HepG2 (cell line): ENCODE results near the gene MLC1. TPM values are rescaled to one million over a fixed set of nuclear protein-coding genes. Genes with fewer than 3 reads are reported as not detected.

Experiments used
- DNMT3B ChIP-seq: conservative IDR thresholded peaks from 2 replicates; pipeline ENCODE4 v1.6.1; 2016; ENCODE audit warnings: missing biosample characterization, control low read depth
- HOXA5 ChIP-seq: sonication (generic); formaldehyde crosslinking; IDR thresholded peaks from 2 replicates; pipeline ENCODE4 v1.4.0; 2020; ENCODE audit warnings: missing genetic modification reagents
- NFKBIZ ChIP-seq: IDR thresholded peaks from 2 replicates; pipeline ENCODE4 v1.6.1; 2018; ENCODE audit warnings: missing genetic modification reagents, missing compliant biosample characterization
- SETDB1 ChIP-seq: sonication (generic); formaldehyde crosslinking; IDR thresholded peaks from 2 replicates; pipeline ENCODE4 v1.5.1; 2020; ENCODE audit warnings: missing genetic modification reagents, mild to moderate bottlenecking, borderline replicate concordance
- STAT5B ChIP-seq: sonication (generic); formaldehyde crosslinking; IDR thresholded peaks from 2 replicates; pipeline ENCODE4 v1.4.0; 2020; ENCODE audit warnings: missing genetic modification reagents
- ZFP1 ChIP-seq: IDR thresholded peaks from 2 replicates; pipeline ENCODE4 v1.6.1; 2016
- ZMYM3 ChIP-seq: sonication (generic); formaldehyde crosslinking; IDR thresholded peaks from 2 replicates; pipeline ENCODE4 v1.5.1; 2020; ENCODE audit warnings: mild to moderate bottlenecking, missing genetic modification reagents
- ZNF20 ChIP-seq: sonication (generic); formaldehyde crosslinking; IDR thresholded peaks from 2 replicates; pipeline ENCODE4 v1.4.0; 2020; ENCODE audit warnings: mild to moderate bottlenecking, moderate library complexity, missing genetic modification reagents
- ZNF205 ChIP-seq: IDR thresholded peaks from 2 replicates; pipeline ENCODE4 v1.6.1; 2018; ENCODE audit warnings: missing biosample characterization, missing genetic modification reagents
- ZNF615 ChIP-seq: sonication (generic); formaldehyde crosslinking; IDR thresholded peaks from 2 replicates; pipeline ENCODE4 v1.5.0; 2020; ENCODE audit warnings: mild to moderate bottlenecking, missing genetic modification reagents, borderline replicate concordance
- ZNF703 ChIP-seq: sonication (generic); formaldehyde crosslinking; IDR thresholded peaks from 2 replicates; pipeline ENCODE4 v1.5.1; 2020; ENCODE audit warnings: missing genetic modification reagents, mild to moderate bottlenecking, moderate library complexity, borderline replicate concordance
- ZNF850 ChIP-seq: sonication (generic); formaldehyde crosslinking; conservative IDR thresholded peaks from 2 replicates; pipeline ENCODE4 v1.9.0; 2021; ENCODE audit warnings: mild to moderate bottlenecking, missing genetic modification reagents
- polyA plus RNA-seq, 8 experiments: library from polyadenylated mRNA; depleted of rRNA in 3 of 8; stranded (reverse) in 7 of 8; unstranded in 1 of 8; fragments of >200 nt; fragmentation: Illumina TruSeq in 4 of 8; extraction: Trizol in 4 of 8; gene quantifications; 2 replicates each; pipeline versions ENCODE4 v1.2.1 to v1.2.3, GENCODE V29; 2011 to 2016; ENCODE audit warnings: low read depth in 4 of 8, missing spikeins in 1 of 8, mixed read lengths in 1 of 8; ENCODE audit not compliant: insufficient read depth in 1 of 8
- total RNA-seq, 5 experiments: library from RNA; depleted of rRNA; stranded (reverse); fragments of >200 nt; fragmentation: Illumina TruSeq; extraction: Trizol; gene quantifications; 2 replicates each; pipeline ENCODE4 v1.2.3, GENCODE V29; 2016; ENCODE audit warnings: low read depth in 1 of 5
- TF ChIP-seq, protein P1 (sequence below): sonication (generic); formaldehyde crosslinking; IDR thresholded peaks from 2 replicates; pipeline ENCODE4 v1.4.0; 2020; ENCODE audit warnings: missing genetic modification reagents
- TF ChIP-seq, protein P2 (sequence below): IDR thresholded peaks from 2 replicates; pipeline ENCODE4 v1.6.1; 2016; ENCODE audit warnings: control low read depth
- TF ChIP-seq, protein P3 (sequence below): sonication (generic); formaldehyde crosslinking; IDR thresholded peaks from 2 replicates; pipeline ENCODE4 v1.5.0; 2020; ENCODE audit warnings: mild to moderate bottlenecking, missing genetic modification reagents, borderline replicate concordance
- TF ChIP-seq, protein P4 (sequence below): sonication (generic); formaldehyde crosslinking; IDR thresholded peaks from 2 replicates; pipeline ENCODE4 v1.5.0; 2020; ENCODE audit warnings: mild to moderate bottlenecking, low read depth, missing genetic modification reagents, borderline replicate concordance
- TF ChIP-seq, protein P5 (sequence below): sonication (generic); formaldehyde crosslinking; IDR thresholded peaks from 2 replicates; pipeline ENCODE4 v1.5.0; 2020; ENCODE audit warnings: mild to moderate bottlenecking, missing genetic modification reagents
- TF ChIP-seq, protein P6 (sequence below): sonication (generic); formaldehyde crosslinking; conservative IDR thresholded peaks from 2 replicates; pipeline ENCODE4 v1.4.0; 2020; ENCODE audit warnings: missing genetic modification reagents

Gene MLC1
- total and polyA plus RNA-seq, 2 of the 13 experiments (the other 11 are each of a cell fraction or from before 2014, with no cell fraction given), result not detected

DNA sequence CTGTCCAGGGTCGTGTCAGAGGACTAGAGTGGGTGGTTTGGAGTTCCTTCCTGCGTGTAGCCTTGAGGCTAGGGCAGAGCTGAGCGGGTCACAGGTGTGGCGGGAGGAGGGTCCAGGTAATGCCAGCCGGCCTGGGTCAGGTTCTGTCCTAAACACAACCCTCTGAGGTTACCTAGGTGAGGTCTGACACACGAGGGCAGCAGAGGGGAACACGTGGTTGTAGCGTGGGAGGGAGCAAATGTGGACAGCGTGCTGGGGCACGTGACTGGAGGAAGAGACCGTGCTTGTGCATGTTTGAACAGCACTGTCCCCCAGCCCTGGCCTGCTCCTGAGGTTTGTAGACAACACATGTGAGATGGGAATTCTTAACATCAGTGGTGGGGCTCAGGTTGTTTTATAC lies 17.7 kb upstream of the MLC1 start (continued):
- TF ChIP-seq, protein P1, sequence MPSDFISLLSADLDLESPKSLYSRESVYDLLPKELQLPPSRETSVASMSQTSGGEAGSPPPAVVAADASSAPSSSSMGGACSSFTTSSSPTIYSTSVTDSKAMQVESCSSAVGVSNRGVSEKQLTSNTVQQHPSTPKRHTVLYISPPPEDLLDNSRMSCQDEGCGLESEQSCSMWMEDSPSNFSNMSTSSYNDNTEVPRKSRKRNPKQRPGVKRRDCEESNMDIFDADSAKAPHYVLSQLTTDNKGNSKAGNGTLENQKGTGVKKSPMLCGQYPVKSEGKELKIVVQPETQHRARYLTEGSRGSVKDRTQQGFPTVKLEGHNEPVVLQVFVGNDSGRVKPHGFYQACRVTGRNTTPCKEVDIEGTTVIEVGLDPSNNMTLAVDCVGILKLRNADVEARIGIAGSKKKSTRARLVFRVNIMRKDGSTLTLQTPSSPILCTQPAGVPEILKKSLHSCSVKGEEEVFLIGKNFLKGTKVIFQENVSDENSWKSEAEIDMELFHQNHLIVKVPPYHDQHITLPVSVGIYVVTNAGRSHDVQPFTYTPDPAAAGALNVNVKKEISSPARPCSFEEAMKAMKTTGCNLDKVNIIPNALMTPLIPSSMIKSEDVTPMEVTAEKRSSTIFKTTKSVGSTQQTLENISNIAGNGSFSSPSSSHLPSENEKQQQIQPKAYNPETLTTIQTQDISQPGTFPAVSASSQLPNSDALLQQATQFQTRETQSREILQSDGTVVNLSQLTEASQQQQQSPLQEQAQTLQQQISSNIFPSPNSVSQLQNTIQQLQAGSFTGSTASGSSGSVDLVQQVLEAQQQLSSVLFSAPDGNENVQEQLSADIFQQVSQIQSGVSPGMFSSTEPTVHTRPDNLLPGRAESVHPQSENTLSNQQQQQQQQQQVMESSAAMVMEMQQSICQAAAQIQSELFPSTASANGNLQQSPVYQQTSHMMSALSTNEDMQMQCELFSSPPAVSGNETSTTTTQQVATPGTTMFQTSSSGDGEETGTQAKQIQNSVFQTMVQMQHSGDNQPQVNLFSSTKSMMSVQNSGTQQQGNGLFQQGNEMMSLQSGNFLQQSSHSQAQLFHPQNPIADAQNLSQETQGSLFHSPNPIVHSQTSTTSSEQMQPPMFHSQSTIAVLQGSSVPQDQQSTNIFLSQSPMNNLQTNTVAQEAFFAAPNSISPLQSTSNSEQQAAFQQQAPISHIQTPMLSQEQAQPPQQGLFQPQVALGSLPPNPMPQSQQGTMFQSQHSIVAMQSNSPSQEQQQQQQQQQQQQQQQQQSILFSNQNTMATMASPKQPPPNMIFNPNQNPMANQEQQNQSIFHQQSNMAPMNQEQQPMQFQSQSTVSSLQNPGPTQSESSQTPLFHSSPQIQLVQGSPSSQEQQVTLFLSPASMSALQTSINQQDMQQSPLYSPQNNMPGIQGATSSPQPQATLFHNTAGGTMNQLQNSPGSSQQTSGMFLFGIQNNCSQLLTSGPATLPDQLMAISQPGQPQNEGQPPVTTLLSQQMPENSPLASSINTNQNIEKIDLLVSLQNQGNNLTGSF (CRISPR knock-in tag), result peak; percentile 71; the same call in 1 of the 2 replicates
- TF ChIP-seq, protein P2, sequence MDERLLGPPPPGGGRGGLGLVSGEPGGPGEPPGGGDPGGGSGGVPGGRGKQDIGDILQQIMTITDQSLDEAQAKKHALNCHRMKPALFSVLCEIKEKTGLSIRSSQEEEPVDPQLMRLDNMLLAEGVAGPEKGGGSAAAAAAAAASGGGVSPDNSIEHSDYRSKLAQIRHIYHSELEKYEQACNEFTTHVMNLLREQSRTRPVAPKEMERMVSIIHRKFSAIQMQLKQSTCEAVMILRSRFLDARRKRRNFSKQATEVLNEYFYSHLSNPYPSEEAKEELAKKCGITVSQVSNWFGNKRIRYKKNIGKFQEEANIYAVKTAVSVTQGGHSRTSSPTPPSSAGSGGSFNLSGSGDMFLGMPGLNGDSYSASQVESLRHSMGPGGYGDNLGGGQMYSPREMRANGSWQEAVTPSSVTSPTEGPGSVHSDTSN, result no peak
- TF ChIP-seq STAT5B (CRISPR knock-in tag), result no peak
- TF ChIP-seq ZNF703 (CRISPR knock-in tag), result peak; percentile 78; the same call in 1 of the 2 replicates
- 0 out of 2 replicates have a peak, but pooled peaks have one; percentile 69 for TF ChIP-seq HOXA5
- TF ChIP-seq, protein P3, sequence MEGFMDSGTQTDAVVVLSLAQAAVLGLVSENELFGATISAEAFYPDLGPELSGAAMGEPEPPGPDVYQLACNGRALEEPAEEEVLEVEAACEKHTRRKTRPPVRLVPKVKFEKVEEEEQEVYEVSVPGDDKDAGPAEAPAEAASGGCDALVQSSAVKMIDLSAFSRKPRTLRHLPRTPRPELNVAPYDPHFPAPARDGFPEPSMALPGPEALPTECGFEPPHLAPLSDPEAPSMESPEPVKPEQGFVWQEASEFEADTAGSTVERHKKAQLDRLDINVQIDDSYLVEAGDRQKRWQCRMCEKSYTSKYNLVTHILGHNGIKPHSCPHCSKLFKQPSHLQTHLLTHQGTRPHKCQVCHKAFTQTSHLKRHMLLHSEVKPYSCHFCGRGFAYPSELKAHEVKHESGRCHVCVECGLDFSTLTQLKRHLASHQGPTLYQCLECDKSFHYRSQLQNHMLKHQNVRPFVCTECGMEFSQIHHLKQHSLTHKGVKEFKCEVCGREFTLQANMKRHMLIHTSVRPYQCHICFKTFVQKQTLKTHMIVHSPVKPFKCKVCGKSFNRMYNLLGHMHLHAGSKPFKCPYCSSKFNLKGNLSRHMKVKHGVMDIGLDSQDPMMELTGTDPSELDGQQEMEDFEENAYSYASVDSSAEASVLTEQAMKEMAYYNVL, result no peak
- TF ChIP-seq, protein P4, sequence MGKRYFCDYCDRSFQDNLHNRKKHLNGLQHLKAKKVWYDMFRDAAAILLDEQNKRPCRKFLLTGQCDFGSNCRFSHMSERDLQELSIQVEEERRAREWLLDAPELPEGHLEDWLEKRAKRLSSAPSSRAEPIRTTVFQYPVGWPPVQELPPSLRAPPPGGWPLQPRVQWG (CRISPR knock-in tag), result no peak
- 0 out of 2 replicates have a peak, but pooled peaks have one; percentile 57 for TF ChIP-seq NFKBIZ (CRISPR knock-in tag)
- 0 out of 2 replicates have a peak, but pooled peaks have one; percentile 65 for TF ChIP-seq DNMT3B (CRISPR knock-in tag)
- no peak for TF ChIP-seq SETDB1
- TF ChIP-seq ZNF20 (CRISPR knock-in tag), result no peak
- TF ChIP-seq ZMYM3 (CRISPR knock-in tag), result no peak
- TF ChIP-seq, protein P5, sequence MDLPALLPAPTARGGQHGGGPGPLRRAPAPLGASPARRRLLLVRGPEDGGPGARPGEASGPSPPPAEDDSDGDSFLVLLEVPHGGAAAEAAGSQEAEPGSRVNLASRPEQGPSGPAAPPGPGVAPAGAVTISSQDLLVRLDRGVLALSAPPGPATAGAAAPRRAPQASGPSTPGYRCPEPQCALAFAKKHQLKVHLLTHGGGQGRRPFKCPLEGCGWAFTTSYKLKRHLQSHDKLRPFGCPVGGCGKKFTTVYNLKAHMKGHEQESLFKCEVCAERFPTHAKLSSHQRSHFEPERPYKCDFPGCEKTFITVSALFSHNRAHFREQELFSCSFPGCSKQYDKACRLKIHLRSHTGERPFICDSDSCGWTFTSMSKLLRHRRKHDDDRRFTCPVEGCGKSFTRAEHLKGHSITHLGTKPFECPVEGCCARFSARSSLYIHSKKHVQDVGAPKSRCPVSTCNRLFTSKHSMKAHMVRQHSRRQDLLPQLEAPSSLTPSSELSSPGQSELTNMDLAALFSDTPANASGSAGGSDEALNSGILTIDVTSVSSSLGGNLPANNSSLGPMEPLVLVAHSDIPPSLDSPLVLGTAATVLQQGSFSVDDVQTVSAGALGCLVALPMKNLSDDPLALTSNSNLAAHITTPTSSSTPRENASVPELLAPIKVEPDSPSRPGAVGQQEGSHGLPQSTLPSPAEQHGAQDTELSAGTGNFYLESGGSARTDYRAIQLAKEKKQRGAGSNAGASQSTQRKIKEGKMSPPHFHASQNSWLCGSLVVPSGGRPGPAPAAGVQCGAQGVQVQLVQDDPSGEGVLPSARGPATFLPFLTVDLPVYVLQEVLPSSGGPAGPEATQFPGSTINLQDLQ (CRISPR knock-in tag), result 0 out of 2 replicates have a peak, but pooled peaks have one; percentile 37
- TF ChIP-seq ZNF850 (CRISPR knock-in tag), result no peak
- no peak for TF ChIP-seq ZNF615
- TF ChIP-seq, protein P6, sequence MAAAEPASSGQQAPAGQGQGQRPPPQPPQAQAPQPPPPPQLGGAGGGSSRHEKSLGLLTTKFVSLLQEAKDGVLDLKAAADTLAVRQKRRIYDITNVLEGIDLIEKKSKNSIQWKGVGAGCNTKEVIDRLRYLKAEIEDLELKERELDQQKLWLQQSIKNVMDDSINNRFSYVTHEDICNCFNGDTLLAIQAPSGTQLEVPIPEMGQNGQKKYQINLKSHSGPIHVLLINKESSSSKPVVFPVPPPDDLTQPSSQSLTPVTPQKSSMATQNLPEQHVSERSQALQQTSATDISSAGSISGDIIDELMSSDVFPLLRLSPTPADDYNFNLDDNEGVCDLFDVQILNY (CRISPR knock-in tag), result no peak
- TF ChIP-seq ZNF205 (CRISPR knock-in tag), result no peak
- no peak for TF ChIP-seq ZFP1 (CRISPR knock-in tag)
